Amniotic stem cell (primary cell): ENCODE results near the gene FFAR3.

Experiments used
- DNase-seq: peaks from one replicate; lab custom pipeline; 2025; lab: John Stamatoyannopoulos, UW

The FFAR3 gene

GRCh38 chr19:35330475-35330874 is 27.8 kb upstream of the FFAR3 start:
- no peak for DNase-seq

DNA sequence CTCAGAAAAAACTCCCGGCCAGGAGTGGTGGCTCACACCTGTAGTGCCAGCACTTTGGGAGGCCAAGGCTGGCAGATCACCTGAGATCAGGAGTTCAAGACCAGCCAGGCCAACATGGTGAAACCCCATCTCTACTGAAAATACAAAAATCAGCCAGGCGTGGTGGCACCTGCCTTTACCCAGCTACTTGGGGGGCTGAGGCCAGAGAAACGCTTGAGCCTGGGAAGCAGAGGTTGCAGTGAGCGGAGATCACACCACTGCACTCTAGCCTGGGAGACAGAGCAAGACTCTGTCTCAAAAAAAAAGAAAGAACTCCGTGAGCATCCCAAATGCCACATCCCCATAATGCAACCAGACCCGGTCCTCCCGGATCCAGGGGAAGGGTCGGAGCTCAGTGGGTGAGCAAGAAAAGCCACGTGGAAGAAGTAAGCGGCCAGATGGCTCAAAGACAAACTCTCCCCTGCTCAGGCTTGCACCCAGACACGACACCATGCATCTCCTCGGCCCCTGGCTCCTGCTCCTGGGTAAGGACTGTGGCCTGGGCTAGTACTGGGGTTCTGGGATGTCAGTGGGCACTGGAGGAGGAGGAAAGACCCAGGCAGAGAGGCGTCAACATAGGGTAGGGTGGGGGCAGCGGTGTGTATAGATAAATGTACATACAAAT is 26.6 kb upstream of the FFAR3 start:
- no peak for DNase-seq

- no peak for DNase-seq
Measured at GRCh38 chr19:35332817-35333216, 25.4 kb upstream of the FFAR3 start.

GRCh38 chr19:35334144-35334753 is 24.0 kb upstream of the FFAR3 start:
- no peak for DNase-seq

GRCh38 chr19:35336166-35336955 is 21.9 kb upstream of the FFAR3 start:
- no peak for DNase-seq

- DNase-seq = no peak
Measured at GRCh38 chr19:35337097-35337983, 20.9 kb upstream of the FFAR3 start.

GRCh38 chr19:35337984-35338296 is 20.3 kb upstream of the FFAR3 start:
- no peak for DNase-seq

GRCh38 chr19:35340431-35340830 is 17.8 kb upstream of the FFAR3 start:
- DNase-seq = no peak

DNA sequence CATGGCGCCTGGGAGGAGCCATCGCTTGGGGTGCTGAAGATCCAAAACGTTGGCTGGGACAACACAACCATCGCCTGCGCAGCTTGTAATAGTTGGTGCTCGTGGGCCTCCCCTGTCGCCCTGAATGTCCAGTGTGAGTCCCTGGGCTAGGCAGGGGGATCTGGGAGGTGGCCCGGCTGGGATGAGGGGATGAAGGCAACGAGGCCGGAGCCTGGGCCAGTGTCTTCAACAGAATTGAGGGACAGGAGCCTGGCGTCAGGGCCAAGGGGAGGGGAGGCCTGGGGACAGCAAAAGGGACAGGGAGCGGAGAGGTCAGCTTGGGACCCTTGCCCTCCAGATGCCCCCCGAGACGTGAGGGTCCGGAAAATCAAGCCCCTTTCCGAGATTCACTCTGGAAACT is 17.3 kb upstream of the FFAR3 start:
- DNase-seq = no peak

DNA sequence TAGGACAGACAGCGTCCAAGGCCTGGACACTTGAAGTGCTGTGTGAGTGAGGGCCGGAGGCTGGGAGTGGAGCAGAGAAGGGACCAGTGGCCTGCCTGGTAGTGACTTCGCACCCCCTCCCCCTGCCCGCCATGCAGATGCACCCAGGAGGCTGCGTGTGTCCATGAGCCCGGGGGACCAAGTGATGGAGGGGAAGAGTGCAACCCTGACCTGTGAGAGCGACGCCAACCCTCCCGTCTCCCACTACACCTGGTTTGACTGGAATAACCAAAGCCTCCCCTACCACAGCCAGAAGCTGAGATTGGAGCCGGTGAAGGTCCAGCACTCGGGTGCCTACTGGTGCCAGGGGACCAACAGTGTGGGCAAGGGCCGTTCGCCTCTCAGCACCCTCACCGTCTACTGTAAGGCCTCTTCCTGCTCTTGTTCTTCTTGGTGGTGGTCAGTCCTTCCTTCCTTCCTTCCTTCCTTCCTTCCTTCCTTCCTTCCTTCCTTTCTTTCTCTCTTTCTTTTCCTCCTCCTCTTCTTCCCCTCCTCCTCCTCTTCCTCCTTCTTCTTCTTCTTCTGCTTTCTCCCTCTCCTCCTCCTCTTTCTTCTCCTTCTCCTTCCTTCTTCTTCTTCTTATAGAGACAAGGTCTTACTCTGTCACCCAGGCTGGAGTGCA is 16.6 kb upstream of the FFAR3 start:
- no peak for DNase-seq

GRCh38 chr19:35342430-35342829 is 15.8 kb upstream of the FFAR3 start:
- DNase-seq = no peak

- DNase-seq = no peak
Measured at GRCh38 chr19:35344511-35345031, 13.7 kb upstream of the FFAR3 start.

DNA sequence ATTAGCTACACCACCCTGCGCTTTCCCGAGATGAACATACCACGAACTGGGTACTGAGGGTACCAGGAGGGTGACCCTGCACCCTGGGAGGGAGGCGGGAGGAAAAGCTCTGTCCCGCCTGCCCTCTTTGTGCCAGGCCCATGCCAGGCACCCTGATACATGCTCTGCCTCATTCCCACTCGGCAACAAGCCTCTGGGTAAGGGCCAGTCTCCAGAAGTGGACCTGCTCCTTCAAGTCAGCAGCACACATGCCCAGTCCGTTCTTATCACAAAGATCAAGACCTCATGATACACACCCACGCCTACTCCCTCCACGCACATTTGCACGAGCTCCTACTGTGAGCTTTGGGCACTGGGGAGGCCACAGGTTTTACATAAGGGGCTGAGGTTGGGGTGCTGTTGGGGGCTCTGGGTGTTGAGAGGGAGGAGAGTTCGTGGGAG is 12.6 kb upstream of the FFAR3 start:
- DNase-seq = no peak

GRCh38 chr19:35346193-35347052 is 11.8 kb upstream of the FFAR3 start:
- DNase-seq = no peak

DNA sequence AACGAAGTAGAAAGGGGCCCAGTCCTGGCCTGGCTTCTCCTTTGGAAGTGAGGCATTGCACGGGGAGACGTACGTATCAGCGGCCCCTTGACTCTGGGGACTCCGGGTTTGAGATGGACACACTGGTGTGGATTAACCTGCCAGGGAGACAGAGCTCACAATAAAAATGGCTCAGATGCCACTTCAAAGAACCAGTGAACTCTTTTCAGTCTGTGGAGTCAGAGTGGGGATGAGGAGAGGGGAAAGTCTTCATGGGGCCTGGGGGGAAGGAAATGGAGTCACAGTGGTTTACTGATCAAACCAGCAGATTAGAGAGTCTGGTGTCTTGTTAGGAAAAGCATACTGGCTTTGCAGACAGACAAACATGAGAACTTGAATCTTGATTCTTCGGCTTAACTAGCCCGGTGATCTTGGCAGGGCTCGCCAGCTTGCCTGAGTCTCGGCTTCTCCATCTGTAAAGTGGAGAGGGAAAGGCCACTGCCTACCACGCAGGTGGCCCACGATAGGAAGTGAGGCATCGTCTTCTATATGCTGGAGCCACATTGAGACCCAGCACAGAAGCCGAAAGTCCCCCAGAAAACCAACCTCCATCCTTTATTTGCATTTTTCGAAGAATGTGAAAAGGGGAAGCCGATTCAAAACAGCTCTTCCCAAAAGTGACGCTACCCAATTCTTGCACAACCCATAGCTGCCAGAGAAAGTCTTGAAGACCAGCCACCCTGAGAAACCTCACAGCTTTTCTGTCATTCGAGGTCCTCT is 10.9 kb upstream of the FFAR3 start, which contains the start of gene FFAR1:
FFAR1 (plus strand) TSS at position 732 of the 759 bp plus-strand sequence. CDS start 3,650 bp downstream, outside the sequence.
- DNase-seq = no peak

DNA sequence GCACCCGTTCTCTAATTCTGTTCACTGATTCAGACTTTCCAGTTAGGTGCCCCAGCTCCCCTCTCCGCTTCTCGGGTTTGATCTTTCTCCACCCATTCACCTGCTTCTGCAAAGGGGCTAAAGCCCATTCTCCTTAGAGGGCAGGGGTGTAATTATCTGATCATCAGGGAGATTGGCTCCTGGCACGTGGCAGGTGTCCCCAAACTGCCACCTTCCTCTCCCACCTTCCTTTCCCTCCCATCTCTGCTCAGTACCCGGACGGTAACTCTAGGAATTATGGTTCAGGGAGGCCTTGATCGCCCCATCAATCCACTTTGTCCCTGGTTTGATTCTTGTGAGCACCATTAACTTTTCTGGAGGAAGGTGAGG is 10.3 kb upstream of the FFAR3 start:
- no peak for DNase-seq

DNA sequence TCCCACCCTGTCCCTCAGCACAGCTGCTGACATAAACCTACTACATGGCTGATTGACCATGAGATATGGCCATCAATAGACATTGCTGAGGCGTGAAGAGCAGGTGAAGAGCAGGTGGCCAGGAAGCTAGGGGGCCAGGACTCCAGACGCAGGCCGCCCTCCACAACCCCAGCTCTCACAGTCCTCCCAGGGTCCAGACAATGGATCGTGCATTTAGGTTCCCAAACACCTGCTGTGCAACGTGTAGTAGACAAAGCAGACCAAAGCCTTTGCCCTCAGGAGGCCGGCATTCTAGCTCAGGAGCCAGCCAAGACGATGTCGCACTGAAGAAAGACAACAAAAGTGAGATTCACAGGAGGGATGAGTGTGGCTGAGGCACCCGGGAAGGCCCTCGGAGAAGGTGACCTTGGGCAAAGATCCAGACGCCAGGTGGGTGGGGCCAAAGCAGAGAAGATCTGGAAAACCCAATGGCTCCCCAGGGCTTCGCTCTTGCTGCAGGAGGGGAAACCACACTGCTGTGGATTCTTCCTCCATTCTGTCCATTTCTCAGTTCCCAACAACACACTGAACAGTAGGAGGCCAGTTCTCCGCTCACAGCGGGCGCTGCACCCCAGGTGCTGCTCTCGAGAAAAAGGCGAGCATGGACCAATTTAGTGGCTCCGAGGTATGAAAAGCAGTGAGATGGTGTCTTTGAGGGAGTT is 9.2 kb upstream of the FFAR3 start:
- DNase-seq = no peak

DNA sequence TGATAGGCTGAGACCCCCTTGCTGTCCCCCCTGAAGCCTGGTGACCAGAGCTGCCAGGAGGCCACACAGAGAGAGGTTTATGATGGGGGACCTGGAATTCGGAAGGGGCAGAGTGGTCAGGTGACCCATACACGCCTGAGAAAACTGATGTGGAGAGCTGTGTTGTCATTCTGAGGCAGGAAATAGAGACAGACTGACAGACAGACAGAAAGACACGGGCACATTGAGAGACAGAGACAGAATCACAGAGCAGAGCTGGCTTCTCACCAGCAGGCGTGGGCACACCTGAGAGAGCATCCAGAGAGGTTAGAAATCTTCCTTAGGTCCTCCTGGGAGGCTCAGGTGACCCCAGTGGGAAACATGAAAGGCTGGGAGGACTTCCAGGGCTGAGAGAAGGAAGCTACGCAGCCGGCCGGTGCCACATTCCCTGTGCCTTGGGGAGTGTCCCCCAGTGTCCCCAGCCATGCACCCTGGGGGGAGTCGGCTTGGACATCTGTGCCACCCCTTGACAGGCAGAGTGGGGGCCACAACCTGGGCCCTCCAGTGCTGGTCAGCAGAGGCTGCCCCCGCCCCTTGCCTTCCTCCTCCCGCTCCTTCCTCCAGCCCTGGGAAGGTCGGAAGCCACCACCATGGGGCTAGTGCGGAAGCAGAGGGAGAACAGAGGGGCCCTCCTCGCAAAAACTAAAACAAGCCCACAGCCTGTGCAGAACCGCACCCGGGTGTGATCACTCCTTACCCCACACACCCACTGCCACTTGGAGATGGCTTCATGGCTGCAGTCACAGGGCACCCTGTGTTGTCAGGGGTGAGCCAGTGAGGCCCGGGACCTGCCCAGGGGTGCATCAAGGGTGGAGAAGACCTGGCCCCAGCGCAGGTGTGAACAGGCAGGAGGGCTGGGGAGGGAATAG is 8.4 kb upstream of the FFAR3 start:
- DNase-seq = no peak
